Upper lobe of left lung (tissue), 4 donors: Measurements from ENCODE around the gene CMIP.

Source experiments
- CTCF ChIP-seq, 6 experiments: fragments of 450-650 bp in 4 of 6; fragments of 200-600 bp in 2 of 6; sonication (generic) in 2 of 6; IDR thresholded peaks; one replicate each; pipeline ENCODE4 v1.5.1; 2016 to 2019; ENCODE audit warnings: antibody characterized with exemption in 6 of 6
- EP300 ChIP-seq, 4 donors: sonication (generic); formaldehyde crosslinking; IDR thresholded peaks; one replicate each; pipeline ENCODE4 v1.5.1; 2017; ENCODE audit warnings: antibody characterized with exemption in 4 of 4, control low read depth in 2 of 4
- POLR2A ChIP-seq, 4 donors: fragments of 450-650 bp; IDR thresholded peaks; one replicate each; pipeline ENCODE4 v1.5.1; 2016 to 2017; ENCODE audit warnings: antibody characterized with exemption in 4 of 4, mild to moderate bottlenecking in 2 of 4
- POLR2AphosphoS5 ChIP-seq, 2 donors: sonication (generic); formaldehyde crosslinking; IDR thresholded peaks; one replicate each; pipeline ENCODE4 v1.5.1; 2017; ENCODE audit warnings: antibody characterized with exemption in 2 of 2

GRCh38 chr16:81483970-81484595 lies 39.5 kb downstream of the CMIP start:
- no peak for TF ChIP-seq POLR2AphosphoS5 (IDR thresholded peaks at IDR 0.05)
- TF ChIP-seq POLR2A (IDR thresholded peaks at IDR 0.05) = no peak
- no peak for TF ChIP-seq CTCF (IDR thresholded peaks at IDR 0.05)
- TF ChIP-seq EP300 (IDR thresholded peaks at IDR 0.05) = no peak
